Keratinocyte (primary cell): ENCODE data around the gene VPS41.
"Not testable (repeated sequence)": the region's sequence is repeated elsewhere in the genome, so short reads cannot be mapped to it uniquely, and the experiment has no call there.

Experiments used
- CTCF ChIP-seq, 3 experiments: IDR thresholded peaks in 1 of 3; conservative IDR thresholded peaks in 1 of 3; optimal IDR thresholded peaks in 1 of 3; 2 replicates in 2 of 3; 3 replicates in 1 of 3; pipeline versions ENCODE3 to v1.5.1; 2011; ENCODE audit warnings: low read length in 3 of 3, mild to moderate bottlenecking in 3 of 3, moderate library complexity in 2 of 3, control low read depth in 1 of 3, inconsistent platforms in 1 of 3; ENCODE audit not compliant: insufficient read depth in 2 of 3; ENCODE audit errors: extremely low read depth in 1 of 3
- EZH2 ChIP-seq: IDR thresholded peaks from one replicate; pipeline ENCODE4 v1.6.1; 2012; ENCODE audit warnings: inconsistent platforms, mild to moderate bottlenecking, low read length, moderate library complexity

- not testable (repeated sequence) for TF ChIP-seq CTCF (optimal IDR thresholded peaks at IDR 0.05 in 1 of 3, IDR thresholded peaks at IDR 0.05 in 1 of 3, conservative IDR thresholded peaks at IDR 0.05 in 1 of 3; ENCODE audit: extremely low read depth in 1 of 3, insufficient read depth in 2 of 3, low read length in 3 of 3); EZH2
These were observed 54.0 kb downstream of the VPS41 start for GRCh38 chr7:38854947-38855346.
